COLO668 (cell line): ENCODE results near the gene AKAP11.
A peak's percentile ranks its signal among the peaks of the same experiment; 100 is the strongest.
"Not testable (repeated sequence)": the region's sequence is repeated elsewhere in the genome, so short reads cannot be mapped to it uniquely, and the experiment has no call there.

Experiments
- DNase-seq: peaks from one replicate; lab custom pipeline; 2025; ENCODE audit not compliant: unreplicated experiment; lab: John Stamatoyannopoulos, UW

The AKAP11 gene, protein sequence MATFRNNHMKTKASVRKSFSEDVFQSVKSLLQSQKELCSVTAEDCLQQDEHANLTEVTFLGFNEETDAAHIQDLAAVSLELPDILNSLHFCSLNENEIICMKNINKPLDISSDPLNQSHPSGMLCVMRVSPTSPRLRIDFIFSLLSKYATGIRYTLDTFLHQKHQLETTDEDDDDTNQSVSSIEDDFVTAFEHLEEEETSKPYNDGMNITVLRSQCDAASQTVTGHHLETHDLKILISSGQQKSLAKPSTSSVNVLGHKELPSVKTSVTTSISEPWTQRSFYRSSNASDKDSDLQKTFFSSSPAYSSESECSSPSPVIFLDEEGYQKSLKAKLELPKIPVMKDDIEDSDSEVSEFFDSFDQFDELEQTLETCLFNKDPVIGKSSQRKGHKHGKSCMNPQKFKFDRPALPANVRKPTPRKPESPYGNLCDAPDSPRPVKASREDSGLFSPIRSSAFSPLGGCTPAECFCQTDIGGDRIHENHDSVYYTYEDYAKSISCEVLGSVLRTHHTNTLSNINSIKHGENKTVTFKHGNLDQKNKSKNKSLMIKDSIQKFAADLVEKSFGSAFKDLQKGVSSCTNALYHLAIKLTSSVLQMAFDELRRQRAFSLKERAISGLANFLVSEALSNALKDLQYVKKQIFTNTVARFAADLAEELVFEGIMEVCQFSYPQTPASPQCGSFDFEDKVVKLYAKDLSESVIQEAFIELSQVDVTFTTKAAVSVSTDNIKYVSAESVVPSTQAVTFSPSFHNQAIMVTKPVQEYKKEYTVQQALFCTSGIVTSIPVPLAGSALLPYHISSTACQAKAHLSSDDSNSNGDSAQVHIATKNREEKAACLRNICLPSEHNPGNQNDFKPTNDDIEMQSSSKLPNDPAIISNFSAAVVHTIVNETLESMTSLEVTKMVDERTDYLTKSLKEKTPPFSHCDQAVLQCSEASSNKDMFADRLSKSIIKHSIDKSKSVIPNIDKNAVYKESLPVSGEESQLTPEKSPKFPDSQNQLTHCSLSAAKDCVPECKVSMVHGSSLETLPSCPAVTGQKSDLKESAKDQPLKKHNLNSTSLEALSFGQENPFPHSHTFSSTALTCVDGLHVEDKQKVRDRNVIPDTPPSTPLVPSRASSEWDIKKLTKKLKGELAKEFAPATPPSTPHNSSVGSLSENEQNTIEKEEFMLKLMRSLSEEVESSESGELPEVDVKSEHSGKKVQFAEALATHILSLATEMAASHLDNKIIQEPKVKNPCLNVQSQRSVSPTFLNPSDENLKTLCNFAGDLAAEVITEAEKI (N-terminal part only)

DNA sequence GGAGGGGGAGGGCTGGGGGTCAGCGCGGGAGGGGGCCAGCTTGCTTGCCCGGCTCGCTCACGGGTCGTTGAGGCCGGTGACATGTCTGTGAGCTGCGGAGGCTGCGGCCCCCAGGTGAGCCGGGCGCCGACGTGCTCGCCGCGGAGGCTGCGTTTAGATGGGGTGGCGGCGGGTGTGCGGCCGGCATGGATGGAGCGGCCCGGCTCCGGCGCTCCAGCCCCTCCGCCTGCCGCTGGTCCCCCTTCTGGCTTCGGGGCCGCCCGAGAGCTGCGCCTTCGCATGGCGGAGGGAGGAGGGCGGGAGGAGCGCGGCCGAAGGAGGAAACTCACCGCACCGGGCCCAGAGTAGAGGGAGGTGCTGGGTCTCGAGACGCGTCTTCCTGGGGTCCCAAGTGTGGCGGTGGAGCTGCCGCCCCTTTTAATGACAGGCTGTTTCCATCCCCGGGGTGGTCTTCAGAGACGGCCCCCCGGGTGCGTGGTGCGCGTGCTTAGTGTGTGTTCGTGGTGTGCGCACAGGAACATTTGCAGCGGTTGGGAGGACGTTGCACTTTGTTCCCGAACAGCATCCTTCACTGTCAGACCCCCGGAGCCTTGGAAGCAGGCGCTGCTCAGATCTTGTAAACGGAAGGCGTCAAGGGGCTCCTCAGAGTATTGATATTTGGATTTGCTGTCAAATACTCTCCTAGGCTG is at the start of gene AKAP11:
Gene AKAP11, plus strand, starts transcription at position 38 of the 689 bp plus-strand sequence. CDS start 14,197 bp downstream, outside the sequence.
- peak; percentile 90 for DNase-seq

DNA sequence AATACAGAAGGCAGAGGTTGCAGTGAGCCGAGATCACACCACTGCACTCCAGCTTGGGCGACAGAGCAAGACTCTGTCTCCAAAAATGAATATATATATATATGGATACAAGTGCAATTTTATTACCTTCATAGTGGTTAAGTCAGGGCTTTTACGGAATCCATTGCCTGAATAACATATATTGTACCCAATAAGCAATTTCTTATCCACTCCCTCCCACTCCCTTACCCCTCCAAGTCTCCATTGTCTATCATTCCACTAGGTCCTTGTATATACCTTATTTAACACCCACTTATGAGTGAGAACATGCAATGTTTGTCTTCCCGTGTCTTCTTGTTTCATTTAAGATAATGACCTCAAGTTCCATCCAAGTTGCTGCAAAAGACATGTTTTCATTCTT is 48.3 kb upstream of the AKAP11 start:
- DNase-seq: no peak

DNA sequence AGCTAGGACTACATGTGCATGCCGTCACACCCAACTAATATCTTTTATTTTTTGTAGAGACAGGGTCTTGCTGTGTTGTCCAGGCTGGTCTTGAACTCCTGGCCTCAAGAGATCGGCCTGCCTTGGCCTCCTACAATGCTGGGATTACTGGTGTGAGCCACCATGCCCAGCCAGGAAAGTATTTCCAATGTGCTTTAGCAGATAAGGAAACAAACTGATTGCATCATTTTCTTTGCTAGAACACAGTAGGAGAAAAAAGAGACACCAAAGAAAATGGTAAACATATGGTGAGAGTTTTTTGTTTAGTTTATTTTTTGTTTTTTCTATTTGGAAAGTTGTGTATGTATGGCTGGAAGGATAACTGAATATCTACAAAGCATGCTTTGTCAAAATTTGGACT is 46.9 kb upstream of the AKAP11 start:
- no peak for DNase-seq

DNA sequence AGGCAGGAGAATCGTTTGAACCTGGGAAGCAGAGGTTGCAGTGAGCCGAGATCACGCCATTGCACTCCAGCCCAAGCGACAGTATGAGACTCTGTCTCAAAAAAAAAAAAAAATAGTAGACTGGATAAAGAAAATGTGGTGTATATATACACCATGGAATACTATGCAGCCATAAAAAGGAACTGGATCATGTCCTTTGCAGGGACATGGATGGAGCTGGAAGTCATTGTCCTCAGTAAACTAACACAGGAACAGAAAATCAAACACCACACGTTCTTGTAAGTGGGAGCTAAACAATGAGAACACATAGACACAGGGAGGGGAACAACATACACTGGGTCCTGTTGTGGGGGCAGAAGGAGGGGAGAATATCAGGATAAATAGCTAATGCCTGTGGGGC is 45.2 kb upstream of the AKAP11 start:
- not testable (repeated sequence) for DNase-seq

DNA sequence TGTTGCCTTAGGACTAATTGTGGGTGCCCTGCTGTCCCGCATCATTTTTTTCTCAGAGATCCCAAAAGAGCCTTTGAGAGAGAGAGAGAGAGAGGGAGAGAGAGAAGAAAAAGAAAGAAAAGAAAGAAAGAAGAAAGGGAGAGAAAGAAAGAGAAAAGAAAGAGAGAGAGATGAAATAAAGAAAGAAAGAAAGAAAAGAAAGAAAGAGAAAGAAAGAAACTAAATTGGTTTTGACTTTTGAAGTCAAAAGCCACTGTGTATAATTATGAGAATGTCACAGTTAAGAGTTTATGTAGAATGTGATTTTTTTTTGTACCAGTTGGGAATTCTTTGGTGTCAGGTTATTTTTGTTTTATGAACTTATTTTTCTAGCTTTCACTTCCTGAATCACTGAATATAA is 43.4 kb upstream of the AKAP11 start:
- DNase-seq: no peak

DNA sequence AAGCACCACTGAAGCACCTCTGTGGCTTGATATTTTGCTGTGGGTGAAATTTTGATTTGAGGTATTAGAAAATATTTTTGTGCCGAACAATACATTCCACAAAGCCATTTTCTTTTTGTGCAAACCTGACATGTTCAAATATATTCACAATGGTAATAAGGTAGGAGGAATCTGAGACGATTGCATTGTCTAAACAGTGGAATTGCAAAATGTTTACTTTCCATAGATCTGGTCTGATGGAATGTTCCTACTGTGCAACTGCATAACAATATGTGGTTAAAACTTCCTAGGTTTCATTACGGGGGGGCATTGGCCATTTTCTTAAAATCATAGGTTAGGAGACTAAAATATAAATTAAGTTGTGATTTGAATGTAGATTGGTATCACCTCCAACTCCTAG is 42.7 kb upstream of the AKAP11 start:
- no peak for DNase-seq

DNA sequence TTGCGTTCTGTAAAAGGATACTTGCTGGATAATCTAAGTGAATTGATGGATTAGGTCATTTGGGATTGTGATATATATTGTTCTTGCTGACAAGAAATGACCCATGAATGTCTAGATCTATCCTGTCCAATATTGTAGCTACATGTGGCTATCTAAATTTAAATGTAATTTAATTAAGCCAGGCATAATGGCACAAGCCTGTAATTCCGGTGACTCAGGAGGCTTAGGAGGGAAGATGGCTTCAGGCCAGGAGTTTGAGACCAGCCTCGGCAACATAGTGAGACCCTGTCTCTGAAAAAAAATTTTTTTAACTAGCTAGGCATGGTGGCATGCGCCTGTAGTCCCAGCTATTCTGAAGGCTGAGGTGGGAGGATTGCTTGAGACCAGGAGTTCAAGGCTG is 39.3 kb upstream of the AKAP11 start:
- DNase-seq: no peak

DNA sequence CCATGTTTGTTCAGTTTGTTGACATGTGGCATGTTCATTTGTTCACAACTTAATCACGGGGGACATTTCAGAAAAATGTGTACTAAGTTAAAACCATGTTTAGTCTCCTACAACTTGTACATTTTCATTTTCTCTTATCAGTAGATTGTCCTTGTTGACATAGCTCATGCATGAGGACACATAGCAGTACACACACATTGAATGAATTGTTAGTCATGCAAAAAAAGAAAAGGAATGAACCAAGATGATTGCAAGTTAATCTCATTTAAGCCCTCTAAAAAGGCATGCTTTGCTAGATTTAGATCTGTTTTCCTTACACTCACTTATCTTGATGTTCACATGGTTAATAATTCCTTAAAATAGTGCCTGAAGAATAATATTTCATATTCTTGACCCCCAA is 38.2 kb upstream of the AKAP11 start:
- DNase-seq: no peak

DNA sequence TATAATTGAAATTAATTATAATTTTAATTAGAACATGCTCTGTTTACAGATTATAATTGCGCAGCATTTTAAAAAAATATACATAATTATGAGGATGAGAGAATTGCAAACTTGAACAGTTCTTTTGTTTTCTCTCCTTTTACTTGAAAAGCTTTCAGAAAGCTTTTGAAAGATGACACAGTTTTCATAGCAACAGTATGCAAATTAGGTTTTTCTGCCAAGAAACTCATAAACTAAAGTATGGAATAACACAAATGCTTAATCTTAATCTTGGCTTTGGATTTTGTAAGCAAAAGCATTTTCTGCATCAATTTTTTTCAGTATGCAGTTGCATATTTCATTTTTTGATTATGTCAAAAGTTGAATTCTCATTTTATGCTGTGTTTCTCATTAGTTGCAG is 32.8 kb upstream of the AKAP11 start:
- no peak for DNase-seq

DNA sequence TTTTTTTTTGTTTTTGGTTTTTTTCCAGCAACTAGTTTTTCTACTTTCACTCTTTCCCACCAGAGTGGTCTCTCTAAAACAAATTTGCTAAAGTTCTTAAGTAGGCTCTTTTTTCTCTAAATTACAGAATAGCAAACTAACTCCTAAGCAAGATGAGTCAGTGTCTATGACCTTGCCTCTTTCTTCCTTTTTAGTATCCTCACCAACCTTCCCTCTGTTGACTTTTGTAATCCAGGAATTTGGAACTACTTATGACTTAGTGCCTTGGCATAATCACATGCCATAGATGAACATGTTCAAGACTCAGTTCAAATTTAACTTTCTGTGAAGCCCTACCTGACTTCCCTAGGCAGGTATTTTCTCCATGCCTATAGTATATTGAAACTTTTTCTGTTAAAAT is 32.3 kb upstream of the AKAP11 start:
- no peak for DNase-seq

DNA sequence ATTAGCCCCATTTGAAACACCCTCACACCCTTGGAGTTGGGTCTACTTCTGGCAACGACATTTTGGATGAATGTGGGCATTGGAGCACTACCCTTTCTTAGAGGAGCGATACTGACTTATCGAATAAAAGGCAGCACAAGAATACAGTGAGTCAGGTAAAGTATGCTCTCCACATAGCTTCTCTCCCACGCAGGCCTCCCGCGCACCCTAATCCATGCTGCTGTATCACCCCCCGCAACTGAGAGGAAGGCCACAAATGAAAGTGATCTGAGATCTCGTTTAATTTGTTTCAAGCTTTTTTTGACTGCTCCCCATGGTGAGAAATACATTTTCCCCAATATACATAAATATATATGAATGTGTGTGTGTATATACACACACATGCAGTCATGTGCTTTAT is 25.4 kb upstream of the AKAP11 start:
- DNase-seq: no peak

DNA sequence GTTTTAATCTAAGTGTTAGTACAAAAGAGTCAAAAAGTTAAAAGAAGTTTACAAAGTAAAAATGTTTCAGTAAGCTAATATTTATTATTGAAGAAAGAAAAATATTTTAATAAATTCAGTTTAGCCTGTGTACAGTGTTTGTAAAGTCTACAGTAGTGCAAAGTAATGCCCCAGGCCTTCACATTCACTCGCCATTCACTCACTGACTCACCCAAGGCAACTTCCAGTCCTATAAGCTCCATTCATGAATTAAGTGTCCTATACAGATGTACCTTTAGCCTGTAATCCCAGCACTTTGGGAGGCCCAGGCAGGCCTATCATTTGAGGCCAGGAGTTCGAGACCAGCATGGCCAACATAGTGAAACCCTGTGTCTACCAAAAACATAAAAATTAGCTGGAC is 24.1 kb upstream of the AKAP11 start:
- no peak for DNase-seq

DNA sequence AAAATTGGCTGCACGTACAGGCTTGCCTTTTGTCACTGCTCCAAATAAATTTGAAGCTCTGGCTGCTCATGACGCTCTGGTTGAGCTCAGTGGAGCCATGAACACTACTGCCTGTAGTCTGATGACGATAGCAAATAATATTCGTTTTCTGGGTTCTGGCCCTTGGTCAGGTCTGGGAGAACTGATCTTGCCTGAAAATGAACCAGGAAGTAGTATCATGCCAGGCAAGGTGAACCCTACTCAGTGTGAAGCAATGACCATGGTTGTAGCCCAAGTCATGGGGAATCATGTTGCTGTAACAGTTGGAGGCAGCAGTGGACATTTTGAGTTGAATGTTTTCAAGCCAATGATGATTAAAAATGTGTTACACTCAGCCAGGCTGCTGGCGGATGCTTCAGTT is 16.1 kb upstream of the AKAP11 start:
- no peak for DNase-seq

DNA sequence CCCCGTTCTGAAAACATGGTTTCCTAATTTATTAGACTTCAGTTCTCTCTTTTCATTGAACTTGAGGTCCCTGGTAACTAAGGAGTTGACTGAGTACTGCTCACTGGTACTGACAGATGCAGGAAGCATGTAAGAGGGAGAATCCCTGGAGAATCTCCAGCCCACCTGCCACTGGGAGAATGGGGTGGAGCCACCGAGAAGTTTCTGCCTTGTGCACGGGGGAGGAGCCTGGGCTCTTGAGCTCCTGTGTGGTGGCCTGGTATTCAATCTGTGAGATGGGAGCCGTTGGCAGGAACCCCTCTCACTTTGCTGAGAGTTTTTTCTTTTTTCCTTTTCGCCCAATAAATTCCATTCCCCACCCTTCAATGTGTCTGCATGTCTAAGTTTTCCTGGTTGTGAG is 13.2 kb upstream of the AKAP11 start:
- no peak for DNase-seq

DNA sequence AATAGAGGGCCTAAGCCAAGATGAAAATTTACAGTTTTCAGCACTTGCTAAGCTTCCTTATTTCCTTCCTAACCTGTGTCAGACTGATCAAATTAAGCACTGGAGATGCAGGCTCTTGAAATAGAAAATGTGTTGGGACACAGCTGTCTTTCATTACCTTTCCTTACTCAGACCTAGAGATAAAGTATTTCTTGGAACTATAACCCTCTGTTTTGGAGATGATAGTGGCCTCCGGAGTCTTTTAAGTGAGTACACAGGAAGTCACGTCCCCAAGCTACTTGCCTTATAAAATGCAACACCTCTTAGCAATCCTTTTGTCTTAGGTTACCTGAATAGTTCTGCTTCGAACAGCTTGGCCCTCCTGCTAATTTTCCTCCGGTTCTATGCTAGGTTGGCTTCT is 12.4 kb upstream of the AKAP11 start:
- DNase-seq: no peak

DNA sequence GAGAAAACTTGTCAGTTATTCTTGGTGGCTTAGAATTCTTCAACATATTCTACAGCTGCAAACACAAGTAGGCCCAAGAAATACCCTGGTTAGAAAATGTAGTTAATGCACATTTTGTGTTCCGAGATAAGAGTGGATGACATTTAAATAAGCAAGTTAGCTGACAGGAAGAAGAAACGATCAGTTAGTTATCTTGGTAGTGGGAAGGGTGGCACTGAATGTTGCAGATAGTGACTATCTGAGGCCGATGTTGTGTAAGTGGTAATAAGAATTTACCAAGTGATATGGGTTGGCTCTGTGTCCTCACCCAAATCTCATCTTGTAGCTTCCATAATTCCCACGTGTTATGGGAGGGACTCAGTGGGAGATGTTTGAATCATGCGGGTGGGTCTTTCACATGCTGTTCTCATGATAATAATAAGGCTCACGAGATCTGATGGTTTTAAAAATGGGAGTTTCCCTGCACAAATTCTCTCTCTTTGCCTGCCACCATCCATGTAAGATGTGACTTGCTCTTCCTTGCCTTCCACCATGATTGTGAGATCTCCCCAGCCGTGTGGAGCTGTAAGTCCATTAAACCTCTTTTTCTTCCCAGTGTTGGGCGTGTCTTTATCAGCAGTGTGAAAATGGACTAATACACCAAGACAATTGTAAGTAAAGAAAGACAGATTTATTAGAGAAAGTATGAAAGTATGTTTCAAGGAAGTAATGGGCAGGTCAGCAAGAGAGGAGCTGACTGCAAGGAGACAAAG is 10.9 kb upstream of the AKAP11 start:
- DNase-seq: no peak

DNA sequence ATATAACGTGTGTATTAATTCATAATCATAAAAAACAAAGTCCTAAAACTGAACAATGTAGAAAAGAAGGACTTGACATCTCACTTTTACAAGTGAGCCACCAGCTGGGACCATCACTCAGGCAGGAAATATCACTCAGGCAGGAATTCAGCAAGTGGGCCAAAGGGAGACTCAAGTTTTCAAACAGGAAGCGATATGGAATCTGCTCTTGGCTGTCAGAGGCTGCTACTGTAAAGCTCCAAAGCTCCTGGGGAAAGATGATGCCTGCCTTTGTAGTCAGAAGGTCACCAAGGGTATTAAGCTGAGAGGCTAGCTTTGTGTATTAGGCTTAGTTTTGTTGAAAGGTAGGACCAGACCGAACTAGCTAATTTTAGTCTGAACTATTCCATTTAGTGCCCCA is 5.5 kb upstream of the AKAP11 start:
- DNase-seq: no peak

DNA sequence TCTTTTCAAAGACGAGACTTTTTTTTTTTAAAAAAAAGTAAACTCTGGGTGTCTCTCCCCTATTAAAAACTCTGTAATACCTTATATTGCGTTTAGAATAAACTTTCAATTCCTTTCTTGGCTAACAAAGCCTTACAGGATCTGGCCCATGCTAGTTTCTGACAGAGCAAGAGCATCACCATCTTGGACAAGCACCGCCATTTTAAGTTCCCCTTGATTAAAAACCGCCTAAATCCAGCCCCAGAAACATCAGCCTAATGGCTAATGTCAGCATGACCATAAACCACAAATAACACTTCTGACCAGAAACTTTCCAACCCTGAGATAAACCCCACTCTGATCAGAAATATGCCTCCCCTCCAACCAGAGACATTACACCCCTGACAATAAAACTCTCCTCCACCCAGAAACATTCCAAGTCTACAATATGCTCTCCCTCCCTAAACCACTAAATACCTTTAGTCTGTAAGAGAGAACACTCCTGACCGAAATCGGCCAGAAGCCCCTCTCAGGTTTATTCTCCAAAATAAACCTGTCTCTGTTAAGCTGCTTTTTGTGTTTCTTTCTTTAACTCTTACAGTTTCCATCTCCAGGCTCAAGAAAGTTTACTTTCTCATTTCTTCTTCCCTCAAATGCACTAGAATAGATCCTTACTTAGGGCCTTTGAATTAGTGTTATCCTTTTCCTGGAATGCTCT is 1.6 kb upstream of the AKAP11 start:
- DNase-seq: no peak

DNA sequence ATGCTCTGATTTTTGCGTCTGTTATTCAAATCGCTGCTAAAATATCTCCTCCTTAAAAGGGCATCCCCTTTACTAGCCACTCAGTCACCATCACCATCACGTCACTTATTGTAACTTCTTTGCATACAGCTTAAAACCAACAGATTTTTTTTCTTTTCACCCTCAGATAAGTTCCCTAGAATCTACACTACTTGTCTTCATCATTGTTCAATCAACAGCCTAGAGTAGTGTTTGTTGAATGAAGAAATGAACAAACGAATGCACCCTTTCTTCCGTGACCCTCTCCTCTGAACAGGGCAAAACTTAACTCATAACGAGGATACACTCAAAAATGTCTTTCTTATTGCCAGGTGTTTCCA is 1.1 kb upstream of the AKAP11 start:
- DNase-seq: no peak
